GM21367 (cell line): ENCODE results near the gene SLC2A14.
"Not testable (repeated sequence)": the region's sequence is repeated elsewhere in the genome, so short reads cannot be mapped to it uniquely, and the experiment has no call there.

Experiments
- ATAC-seq: cut with Tn5 transposase; IDR thresholded peaks from one replicate; pipeline ENCODE4 v1.9.1; 2021; ENCODE audit not compliant: unreplicated experiment

Gene SLC2A14

DNA sequence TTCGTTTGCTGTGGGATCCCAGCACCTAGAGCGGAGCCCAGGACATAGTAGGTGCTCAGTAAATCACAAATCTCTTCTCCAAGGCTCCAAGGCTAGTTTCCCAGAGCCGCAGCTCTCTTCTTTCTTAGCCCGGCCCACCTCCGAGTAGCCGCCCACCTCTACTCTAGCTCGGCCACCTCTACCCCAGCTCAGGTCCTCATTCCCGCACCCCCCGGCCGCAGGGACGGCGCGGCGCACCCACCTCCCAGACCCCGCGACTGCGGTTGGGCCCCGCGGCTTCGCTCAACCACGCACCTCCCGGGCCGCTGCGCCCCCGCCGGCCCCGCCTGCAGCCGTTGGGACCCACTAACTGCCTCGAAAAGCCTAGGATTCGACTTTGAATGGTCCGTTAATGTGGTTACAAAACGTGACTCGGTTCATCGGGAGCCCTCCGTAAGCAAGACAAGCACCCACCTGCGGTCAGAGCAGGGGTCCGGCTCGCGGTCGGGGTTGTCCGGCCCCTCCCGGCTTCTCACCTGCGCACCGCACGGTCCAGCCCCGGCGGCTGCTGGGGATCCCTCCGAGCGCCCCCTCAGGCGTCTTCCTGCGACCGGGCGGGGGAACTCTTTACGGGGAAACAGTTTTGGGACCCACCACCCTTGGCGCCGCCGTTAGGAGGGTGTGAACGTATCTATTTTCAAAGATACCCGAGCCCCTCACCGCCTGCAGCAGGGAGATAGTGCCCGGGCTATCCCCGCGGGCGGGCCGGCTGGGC is at the start of gene SLC2A14:
SLC2A14 (minus strand) TSS at position 350 of the 754 bp plus-strand sequence. CDS start 3,035 bp downstream, outside the sequence.
- ATAC-seq: no peak

- not testable (repeated sequence) for ATAC-seq
Observed at GRCh38 chr12:7921181-7921580, 48.5 kb upstream of the SLC2A14 start.

- not testable (repeated sequence) for ATAC-seq
Observed at GRCh38 chr12:7918268-7918590, 45.5 kb upstream of the SLC2A14 start.

GRCh38 chr12:7917392-7918267 is 44.9 kb upstream of the SLC2A14 start:
- ATAC-seq: no peak

DNA sequence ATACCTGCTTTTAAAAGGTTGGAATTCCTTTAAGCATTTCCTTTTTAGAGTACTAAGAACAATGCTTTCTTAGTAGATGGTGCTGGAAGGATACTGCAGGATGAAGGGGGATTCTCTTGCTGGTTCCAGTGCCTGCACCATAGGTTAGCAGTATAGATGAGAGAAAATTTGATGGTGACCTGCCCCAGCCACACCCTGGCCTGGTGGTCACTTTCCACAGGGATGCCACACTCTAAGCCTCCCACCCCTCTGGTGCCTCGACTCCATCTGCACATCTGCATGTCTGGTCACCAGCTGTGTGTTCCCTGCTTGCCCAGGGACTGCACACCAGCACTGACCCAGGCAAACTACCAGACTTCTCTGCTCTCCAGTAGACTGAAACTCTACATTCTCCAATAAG is 44.2 kb upstream of the SLC2A14 start:
- no peak for ATAC-seq

- no peak for ATAC-seq
Observed at GRCh38 chr12:7915661-7916403, 43.1 kb upstream of the SLC2A14 start.

DNA sequence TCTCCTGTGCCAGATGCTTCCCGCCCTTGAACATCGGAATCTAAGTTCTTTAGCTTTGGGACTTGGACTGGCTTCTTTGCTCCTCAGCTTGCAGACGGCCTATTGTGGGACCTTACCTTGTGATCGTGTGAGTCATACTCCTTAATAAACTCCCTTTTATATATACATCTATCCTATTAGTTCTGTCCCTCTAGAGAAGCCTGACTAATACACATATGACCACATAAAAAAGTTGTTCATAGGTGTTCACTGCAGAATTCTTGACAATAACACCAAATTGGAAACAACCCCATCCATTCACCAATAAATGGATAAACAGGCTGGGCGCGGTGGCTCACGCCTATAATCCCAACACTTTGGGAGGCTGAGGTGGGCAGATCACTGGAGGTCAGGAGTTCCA is 37.4 kb upstream of the SLC2A14 start:
- ATAC-seq: not testable (repeated sequence)

GRCh38 chr12:7907009-7907408 is 34.3 kb upstream of the SLC2A14 start:
- no peak for ATAC-seq

DNA sequence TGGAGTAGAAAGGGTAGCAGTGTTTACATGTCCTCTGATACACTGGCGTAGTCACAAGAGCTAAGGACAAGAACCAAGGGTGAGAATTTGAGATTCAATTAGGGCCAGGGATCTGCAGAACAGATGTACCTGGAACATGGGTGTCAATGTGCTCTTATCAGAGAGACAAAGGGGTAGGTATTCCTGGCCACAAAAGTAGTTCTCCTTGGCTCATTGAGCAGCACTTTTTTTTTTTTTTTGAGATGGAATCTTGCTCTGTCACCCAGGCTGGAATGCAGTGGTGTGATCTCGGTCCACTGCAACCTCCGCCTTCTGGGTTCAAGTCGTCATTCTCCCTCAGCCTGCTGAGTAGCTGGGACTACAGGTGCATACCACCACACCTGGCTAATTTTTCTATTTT is 33.6 kb upstream of the SLC2A14 start:
- ATAC-seq: not testable (repeated sequence)

- not testable (repeated sequence) for ATAC-seq
Observed at GRCh38 chr12:7905600-7906125, 32.9 kb upstream of the SLC2A14 start.

- ATAC-seq: no peak
Observed at GRCh38 chr12:7905071-7905470, 32.4 kb upstream of the SLC2A14 start.

- ATAC-seq: not testable (repeated sequence)
Observed at GRCh38 chr12:7902416-7902815, 29.7 kb upstream of the SLC2A14 start.

GRCh38 chr12:7899755-7900154 is 27.0 kb upstream of the SLC2A14 start:
- no peak for ATAC-seq

DNA sequence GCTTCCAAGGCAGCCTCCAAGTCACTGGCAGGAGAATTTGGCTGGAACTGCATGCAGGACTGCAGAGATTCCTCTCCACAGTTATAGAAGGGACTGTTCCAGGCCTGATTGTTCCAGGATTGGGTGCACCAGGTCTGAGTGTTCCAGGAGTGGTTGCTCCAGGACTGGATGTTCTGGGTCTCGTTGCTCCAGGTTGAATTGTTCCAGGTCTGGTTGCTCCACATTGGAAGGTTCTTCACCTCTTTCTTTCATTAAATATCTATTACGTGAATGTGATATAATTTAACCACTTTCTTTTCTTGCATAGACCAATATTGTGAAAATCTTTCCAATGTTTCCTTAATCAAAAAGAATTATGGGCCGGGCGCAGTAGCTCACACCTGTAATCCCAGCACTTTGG is 24.0 kb upstream of the SLC2A14 start:
- ATAC-seq: not testable (repeated sequence)

DNA sequence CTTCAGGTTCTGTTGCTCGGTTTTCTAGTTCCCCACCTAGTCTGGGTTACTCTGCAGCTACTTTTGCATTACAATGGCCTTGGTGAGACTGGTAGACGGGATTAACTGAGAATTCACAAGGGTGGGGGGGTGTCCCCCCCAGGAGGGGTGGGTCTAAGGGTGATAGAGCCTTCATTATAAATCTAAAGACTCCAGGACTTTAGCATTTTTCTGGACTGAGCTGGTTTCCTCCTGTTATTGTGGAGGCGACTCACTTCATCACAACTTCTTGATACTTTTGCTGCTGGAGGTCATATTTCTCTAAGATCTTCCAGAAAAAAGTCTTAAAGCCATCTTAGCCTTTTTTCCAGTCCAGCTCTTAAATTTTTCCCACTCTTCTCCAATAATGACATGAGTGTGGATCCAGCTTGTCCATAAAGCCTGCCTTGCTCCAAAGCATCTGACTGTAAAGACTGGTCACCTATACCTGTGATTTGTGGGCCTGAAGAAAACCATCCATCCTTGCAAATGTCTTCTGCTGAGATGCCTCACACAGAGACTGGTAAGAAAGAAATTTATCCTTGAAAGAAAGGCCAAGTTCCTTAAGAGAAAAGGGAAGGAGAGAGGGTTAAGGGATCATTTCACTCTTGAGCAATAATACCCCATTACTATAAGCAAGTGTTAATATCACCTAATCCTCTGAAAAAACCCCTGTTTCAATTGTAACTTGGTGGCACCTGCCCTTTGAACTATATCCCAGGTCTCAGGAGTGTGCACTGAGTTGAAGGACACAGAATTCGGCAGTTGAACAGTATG is 19.7 kb upstream of the SLC2A14 start:
- no peak for ATAC-seq

DNA sequence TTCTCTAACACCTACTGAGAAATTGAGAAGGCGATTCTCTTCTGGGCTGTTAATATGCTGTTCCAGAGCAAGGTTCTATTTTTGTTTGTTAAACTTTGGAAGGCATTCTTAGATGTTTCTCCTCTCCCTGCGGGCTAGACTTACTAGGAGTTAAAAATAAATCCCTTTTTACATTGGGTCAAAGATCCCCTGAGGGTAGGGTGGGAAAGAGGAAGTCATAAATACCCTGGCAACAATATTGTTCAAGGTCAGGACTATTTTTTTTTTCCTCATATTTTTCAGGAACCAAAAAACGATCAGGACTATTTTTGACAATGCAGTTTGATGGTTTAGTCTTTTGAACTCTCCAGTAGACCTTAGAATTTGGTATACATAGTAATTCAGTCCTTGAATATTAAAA is 12.0 kb upstream of the SLC2A14 start:
- ATAC-seq: no peak

DNA sequence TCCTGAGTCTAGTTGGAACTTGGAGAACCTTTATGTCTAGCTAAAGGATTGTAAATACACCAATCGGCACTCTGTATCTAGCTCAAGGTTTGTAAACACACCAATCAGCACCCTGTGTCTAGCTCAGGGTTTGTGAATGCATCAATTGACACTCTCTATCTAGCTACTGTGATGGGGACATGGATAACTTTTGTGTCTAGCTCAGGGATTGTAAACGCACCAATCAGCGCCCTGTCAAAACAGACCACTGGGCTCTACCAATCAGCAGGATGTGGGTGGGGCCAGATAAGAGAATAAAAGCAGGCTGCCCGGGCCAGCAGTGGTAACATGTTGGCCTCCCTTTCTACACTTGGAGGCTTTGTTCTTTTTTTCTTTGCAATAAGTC is 9.0 kb upstream of the SLC2A14 start:
- ATAC-seq: not testable (repeated sequence)

DNA sequence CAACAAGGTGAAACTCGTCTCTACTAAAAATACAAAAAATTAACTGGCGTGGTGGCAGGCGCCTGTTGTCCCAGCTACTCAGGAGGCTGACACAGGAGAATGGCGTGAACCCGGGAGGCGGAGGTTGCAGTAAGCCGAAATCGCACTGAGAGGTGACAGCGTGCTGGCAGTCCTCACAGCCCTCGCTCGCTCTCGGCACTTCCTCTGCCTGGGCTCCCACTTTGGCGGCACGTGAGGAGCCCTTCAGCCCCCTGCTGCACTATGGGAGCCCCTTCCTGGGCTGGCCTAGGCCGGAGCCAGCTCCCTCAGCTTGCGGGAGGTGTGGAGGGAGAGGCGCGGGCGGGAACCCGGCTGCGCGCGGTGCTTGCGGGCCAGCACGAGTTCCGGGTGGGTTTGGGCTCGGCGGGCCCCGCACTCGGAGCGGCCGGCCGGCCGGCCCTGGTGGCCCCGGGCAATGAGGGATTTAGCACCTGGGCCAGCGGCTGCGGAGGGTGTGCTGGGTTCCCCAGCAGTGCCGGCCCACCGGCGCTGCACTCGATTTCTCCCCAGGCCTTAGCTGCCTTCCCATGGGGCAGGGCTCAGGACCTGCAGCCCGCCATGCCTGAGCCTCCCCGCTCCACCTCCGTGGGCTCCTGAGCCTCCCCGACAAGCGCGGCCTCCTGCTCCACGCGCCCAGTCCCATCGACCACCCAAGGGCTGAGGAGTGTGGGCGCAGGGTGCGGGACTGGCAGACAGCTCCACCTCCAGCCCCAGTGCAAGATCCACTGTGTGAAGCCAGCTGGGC is 8.4 kb upstream of the SLC2A14 start:
- not testable (repeated sequence) for ATAC-seq

DNA sequence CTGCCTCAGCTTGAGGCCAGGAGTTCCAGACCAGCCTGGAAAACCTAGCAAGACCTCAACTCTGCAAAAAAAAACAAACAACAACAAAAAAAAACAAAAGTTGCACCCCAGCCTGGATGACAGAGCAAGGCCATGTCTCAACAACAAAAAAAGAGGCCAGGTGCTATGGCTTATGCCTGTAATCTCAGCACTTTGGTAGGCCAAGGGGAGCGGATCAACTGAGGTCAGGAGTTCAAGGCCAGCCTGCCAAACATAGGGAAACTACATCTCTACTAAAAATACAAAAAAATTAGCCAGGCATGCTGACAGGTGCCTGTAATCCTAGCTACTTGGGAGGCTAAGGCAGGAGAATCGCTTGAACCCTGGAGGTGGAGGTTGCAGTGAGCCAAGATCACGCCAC is 6.5 kb upstream of the SLC2A14 start:
- no peak for ATAC-seq

DNA sequence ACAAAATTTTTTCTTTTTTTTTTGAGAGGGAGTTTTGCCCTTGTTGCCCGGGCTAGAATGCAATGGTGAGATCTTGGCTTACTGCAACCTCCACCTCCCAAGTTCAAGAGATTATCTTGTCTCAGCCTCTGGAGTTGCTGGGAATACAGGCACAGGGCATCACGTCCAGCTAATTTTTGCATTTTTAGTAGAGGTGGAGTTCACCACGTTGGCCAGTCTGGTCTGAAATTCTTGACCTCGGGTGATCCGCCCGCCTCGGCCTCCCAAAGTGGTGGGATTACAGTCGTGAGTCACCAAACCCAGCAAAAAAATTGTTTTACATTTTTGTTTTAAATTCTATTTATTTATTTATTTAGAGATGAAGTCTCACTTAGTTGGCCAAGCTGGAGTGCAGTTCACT is 4.7 kb upstream of the SLC2A14 start:
- no peak for ATAC-seq
